NCI-H2171 (cell line): ENCODE results near the gene MAP4K1.
"Not testable (repeated sequence)": the region's sequence is repeated elsewhere in the genome, so short reads cannot be mapped to it uniquely, and the experiment has no call there.

ENCODE experiments used
- DNase-seq: peaks from one replicate; lab custom pipeline; 2025; lab: John Stamatoyannopoulos, UW

The MAP4K1 gene

DNA sequence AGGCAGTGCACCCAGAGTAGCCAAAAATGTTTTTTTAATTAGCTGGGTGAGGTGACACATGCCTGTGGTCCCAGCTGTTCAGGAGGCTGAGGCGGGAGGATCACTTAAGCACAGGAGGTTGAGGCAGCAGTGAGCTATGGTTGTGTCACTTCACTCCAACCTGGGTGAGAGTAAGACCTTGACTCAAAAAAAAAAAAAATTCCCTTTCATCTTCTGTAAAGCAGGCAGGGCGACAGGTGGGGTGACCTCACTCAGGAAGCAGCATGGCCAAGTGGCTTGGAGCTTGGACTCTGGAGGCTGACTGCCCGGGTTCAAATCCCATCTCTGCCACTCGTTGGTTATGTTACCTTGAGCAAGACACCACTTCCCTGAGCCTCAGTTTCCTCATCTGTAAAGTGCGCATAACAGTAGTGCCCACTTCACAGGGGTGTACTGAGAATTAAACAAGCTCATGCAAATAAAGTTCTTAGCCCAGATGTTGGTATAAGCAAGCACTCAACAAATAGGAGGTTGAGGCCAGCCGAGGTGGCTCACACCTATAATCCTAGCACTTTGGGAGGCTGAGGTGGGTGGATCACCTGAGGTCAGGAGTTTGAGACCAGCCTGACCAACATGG, 48.3 kb downstream of the MAP4K1 start:
- DNase-seq = no peak

DNA sequence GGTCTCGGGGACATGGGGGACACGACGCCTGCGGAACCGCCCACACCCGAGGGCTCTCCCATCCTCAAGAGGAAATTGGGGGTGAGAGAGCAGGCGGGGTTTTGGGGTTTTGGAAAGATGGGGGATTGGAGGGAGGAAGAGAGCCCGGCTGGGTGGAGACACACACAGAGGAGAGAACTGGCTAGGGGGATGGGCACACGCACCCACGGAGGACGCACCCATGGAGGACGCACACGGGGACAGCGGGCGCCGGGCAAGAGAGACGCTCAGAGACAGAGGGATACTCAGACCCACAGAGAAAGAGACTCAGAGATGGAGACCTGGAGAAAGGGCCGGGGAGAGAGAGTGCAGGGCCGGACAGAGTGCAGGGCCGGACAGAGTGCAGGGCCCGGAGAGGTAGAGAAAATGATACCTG, 52.1 kb downstream of the MAP4K1 start:
- no peak for DNase-seq

GRCh38 chr19:38564981-38565690, 52.6 kb downstream of the MAP4K1 start:
- no peak for DNase-seq

DNA sequence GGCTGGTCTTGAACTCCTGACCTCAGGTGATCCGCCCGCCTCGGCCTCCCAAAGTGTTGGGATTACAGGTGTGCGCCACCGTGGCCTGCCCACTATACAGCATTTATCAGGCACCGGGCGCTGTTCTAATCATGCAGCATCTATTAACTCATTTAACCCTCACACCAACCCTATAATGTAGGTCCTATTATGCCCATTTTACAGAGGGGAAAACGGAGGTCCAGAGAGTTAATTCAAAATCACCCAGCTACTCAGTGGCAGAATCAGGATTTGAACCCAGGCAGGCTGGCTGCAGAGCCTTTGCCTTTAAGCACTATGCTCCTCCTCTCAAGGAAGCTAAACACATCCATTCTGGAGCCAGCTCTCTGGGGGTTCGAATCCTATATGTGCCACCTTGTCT, 54.3 kb downstream of the MAP4K1 start:
- no peak for DNase-seq

DNA sequence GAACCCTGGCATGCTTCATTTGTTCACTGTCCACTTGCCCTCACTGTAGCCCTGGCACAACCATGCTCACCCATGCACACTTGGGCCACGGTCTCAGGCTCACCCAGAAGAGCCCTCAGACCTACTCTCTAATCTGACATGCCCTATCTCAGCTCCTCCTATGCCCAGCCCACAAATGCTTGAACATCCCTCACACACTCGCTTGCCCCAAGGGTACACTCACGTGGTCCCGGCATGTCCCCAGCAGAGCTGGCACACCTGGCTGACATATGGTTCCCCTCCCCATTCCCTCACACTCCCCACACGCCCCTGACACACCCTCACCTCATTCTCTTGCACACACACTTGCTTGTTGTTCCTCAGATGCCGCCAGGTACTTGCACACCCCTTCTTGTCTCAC, 55.7 kb downstream of the MAP4K1 start:
- no peak for DNase-seq

- DNase-seq = no peak
These were observed 56.1 kb downstream of the MAP4K1 start for GRCh38 chr19:38561658-38562057.

DNA sequence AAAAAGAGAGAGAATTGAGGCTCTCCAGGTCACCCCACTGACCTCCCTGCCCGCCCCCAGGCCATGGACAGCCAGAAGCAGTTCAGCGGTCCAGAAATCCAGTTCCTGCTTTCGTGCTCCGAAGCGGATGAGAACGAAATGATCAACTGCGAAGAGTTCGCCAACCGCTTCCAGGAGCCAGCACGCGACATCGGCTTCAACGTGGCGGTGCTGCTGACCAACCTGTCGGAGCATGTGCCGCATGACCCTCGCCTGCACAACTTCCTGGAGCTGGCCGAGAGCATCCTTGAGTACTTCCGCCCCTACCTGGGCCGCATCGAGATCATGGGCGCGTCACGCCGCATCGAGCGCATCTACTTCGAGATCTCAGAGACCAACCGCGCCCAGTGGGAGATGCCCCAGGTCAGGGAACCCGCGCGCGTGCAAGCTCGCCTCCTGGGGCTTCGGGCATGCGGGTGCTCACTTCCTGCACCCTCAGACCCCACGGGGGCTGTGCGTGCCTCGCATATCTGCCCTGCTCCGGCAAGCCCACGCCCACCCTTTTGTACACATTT, 56.6 kb downstream of the MAP4K1 start:
- no peak for DNase-seq

DNA sequence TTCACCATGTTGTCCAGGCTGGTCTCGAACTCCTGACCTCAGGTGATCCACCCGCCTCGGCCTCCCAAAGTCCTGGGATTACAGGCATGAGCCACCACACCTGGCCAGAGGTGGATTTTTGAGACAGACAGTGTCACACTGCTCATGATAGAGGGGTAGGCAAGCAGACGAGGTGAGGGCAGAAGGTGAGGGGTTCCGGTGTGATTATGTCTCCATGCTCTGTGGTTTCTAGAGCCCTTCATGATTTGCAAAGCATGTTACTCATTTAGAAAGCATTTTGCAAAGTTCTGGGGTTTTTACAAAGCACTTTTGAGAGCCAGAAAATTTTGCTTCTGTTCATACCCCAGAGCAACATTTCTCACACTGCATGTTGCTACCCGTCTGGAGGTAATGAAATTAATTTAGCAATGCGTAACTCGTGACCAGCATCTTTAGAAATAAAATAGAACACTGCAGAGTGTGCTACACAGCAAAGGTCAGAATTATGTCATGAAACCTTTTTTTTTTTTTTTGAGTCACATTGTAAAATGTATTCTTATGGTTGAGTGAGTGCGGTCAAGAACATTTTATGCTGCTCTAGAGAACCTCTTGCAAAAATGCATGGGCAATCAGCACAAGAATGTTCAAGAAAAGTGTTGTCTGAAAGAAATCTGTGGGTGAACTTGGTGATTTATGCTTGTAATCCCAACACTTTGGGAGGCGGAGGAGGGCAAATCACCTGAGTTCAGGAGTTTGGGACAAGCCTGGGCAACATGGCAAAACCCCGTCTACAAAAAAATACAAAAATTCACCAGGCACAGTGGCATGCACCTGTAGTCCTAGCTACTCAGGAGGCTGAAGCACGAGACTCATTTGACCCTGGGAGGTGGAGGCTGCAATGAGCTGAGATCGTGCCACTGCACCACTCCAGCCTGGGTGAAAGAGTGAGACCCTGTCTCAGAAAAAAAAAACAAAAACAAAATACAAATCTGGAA, 58.0 kb downstream of the MAP4K1 start:
- DNase-seq = no peak

- not testable (repeated sequence) for DNase-seq
These were observed 58.8 kb downstream of the MAP4K1 start for GRCh38 chr19:38558933-38559332.

- DNase-seq = no peak
These were observed 60.5 kb downstream of the MAP4K1 start for GRCh38 chr19:38557205-38557799.

DNA sequence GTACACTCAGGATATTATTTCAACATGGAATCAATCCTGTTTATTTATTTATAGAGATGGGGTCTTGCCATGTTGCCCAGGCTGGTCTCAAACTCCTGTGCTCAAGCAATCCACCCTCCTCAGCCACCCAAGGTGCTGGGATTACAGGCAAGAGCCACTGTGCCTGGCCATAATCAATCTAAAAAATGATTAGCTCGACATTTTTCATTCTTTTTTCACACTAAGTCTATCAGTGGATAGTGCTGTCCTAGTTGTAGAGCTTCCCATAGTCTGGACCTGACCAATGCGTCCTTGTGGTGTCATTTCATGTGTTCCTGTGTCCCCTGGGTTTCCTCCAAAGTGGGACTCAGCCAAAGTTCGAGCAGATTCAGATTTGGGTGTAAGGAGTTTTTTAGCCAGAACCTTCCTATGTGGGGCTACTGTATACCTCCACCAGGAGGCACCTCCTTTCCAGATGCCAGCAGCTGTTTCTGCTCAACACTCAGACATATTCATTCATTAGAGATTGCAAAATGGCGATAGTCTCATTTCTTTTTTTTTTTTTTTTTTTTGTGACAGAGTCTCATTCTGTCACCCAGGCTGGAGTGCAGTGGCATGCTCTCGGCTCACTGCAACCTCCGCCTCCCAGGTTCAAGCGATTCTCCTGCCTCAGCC, 61.1 kb downstream of the MAP4K1 start:
- DNase-seq = no peak

DNA sequence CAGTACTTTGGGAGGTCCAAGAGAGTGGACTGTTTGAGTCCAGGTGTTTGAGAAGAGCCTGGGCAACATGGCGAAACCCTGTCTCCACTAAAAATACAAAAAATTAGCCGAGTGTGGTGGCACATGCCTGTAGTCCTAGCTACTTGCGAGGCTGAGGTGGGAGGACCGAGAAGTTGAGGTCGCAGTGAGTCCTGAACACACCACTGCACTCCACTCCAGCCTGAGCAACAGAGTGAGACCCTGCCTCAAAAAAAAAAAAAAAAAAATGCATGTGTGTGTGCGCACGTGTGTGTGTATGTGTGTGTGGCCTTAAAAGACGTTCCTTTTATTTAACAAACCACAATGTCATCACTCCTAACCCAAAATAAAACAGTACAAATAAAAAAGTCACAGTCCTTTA, 62.6 kb downstream of the MAP4K1 start:
- DNase-seq = no peak

DNA sequence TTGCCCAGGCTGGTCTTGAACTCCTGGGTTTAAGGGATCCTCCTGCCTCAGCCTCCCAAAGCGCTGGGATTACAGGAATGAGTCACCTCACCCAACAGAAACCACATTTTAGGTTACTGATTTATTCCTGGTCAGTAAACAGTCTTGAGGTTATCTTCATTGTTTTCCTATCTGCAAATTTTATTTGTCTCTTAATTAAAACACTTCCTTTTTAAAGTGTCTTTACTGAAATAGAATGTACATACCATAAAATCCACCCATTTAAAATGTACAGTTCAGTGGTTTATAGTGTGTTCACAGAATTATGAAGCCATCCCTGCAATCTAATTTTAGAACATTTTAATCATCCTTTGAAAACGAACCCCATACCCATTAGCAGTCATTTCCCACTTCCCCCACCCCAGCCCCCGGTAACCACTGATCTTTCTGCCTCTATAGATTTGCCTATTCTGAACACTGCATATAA, 63.0 kb downstream of the MAP4K1 start:
- no peak for DNase-seq

DNA sequence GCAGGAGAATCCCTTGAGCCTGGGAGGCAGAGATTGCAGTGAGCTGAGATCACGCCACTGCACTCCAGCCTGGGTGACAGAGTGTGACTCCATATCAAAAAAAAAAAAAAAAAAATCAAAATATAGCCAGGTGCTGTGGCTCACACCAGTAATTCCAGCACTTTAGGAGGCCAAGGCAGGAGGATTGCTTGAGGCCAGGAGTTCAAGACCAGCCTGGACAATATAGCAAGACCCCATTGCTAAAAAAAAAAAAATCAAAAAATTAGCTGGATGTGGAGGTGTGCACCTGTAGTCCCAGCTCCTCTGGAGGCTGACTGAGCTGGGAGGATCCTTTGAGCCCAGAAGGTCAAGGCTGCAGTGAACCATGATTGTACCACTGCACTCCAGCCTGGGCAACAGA, 64.5 kb downstream of the MAP4K1 start:
- DNase-seq = not testable (repeated sequence)

- no peak for DNase-seq
These were observed 66.3 kb downstream of the MAP4K1 start for GRCh38 chr19:38551450-38551813.

GRCh38 chr19:38550376-38550775, 67.4 kb downstream of the MAP4K1 start:
- no peak for DNase-seq

- no peak for DNase-seq
These were observed 67.8 kb downstream of the MAP4K1 start for GRCh38 chr19:38549942-38550341.

GRCh38 chr19:38549061-38549460, 68.7 kb downstream of the MAP4K1 start:
- no peak for DNase-seq

- DNase-seq = no peak
These were observed 70.3 kb downstream of the MAP4K1 start for GRCh38 chr19:38547421-38547820.

- DNase-seq = no peak
These were observed 72.2 kb downstream of the MAP4K1 start for GRCh38 chr19:38545596-38545995.

DNA sequence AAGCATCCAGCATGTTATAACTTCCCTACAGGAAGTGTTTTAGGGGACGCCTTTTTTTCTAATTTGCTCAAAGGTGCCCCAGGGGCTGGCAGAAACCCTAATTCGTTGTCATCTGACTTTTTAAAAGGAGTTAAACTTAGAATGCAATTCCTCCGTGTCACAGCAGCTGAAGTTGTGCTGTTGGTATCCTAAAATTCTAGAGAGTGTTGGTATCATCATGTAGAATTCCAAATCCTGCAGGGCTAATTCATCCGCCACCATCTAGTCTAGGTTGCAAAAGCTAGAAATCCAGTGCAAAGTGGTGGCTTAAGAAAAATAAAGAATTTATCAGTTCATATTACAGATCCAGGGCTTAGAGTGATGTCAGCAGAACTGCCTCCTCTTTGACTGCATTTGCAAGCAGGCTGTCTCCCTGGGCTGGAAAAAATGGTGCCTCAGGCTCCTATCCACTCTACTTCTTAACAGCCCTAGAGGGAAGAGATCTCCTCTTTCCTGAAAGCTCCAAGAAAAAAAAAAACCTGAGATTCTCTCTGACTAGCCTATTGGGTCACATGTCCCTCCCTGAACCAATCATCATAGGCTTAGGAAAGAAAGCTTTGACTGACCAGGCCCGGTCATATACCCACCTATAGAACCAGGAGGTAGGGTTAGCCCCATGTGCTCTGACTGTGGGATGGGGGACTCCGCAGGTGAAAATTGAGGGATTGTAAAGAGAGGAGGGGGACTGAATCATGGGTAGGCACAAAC, 73.0 kb downstream of the MAP4K1 start:
- DNase-seq = peak; percentile 41
